ENCODE measurements around the gene UBE2QL1.

UBE2QL1 gene

GRCh38 chr5:6417657-6418056 is 31.0 kb upstream of the UBE2QL1 start:
- no peak for DNase-seq
- no peak for TF ChIP-seq POLR2A (IDR thresholded peaks at IDR 0.05; ENCODE audit: low read length)
- no peak for TF ChIP-seq GATA1 (IDR thresholded peaks at IDR 0.05; ENCODE audit: low read depth, low read length)

GRCh38 chr5:6418679-6419276 is 29.9 kb upstream of the UBE2QL1 start:
- no peak for DNase-seq
- TF ChIP-seq GATA1 (IDR thresholded peaks at IDR 0.05; ENCODE audit: low read depth, low read length) (no peak), POLR2A (IDR thresholded peaks at IDR 0.05; ENCODE audit: low read length) (no peak)

GRCh38 chr5:6419340-6419852 is 29.3 kb upstream of the UBE2QL1 start:
- no peak for DNase-seq

GRCh38 chr5:6423327-6424109 is 25.1 kb upstream of the UBE2QL1 start:
- TF ChIP-seq POLR2A (IDR thresholded peaks at IDR 0.05; ENCODE audit: low read length) (no peak), GATA1 (IDR thresholded peaks at IDR 0.05; ENCODE audit: low read depth, low read length) (no peak)
- DNase-seq = no peak

More at GRCh38 chr5:6419340-6419852, 29.3 kb upstream of the UBE2QL1 start:
- TF ChIP-seq GATA1 (IDR thresholded peaks at IDR 0.05; ENCODE audit: low read depth, low read length) (no peak), POLR2A (IDR thresholded peaks at IDR 0.05; ENCODE audit: low read length) (no peak)

- TF ChIP-seq GATA1 (IDR thresholded peaks at IDR 0.05; ENCODE audit: low read depth, low read length) (no peak), POLR2A (IDR thresholded peaks at IDR 0.05; ENCODE audit: low read length) (no peak)
- no peak for DNase-seq
Observed at GRCh38 chr5:6424110-6424659, 24.5 kb upstream of the UBE2QL1 start.

- TF ChIP-seq POLR2A (IDR thresholded peaks at IDR 0.05; ENCODE audit: low read length) = no peak
- TF ChIP-seq GATA1 (IDR thresholded peaks at IDR 0.05; ENCODE audit: low read depth, low read length) = no peak
Observed at GRCh38 chr5:6424700-6425099, 24.0 kb upstream of the UBE2QL1 start.

GRCh38 chr5:6427694-6428093 is 21.0 kb upstream of the UBE2QL1 start:
- no peak for DNase-seq
- TF ChIP-seq POLR2A (IDR thresholded peaks at IDR 0.05; ENCODE audit: low read length) (no peak), GATA1 (IDR thresholded peaks at IDR 0.05; ENCODE audit: low read depth, low read length) (no peak)

More at GRCh38 chr5:6424700-6425099, 24.0 kb upstream of the UBE2QL1 start:
- no peak for DNase-seq

GRCh38 chr5:6430418-6431028 is 18.1 kb upstream of the UBE2QL1 start:
- no peak for DNase-seq
- TF ChIP-seq GATA1 (IDR thresholded peaks at IDR 0.05; ENCODE audit: low read depth, low read length) (no peak), POLR2A (IDR thresholded peaks at IDR 0.05; ENCODE audit: low read length) (no peak)

GRCh38 chr5:6431214-6432195 is 17.2 kb upstream of the UBE2QL1 start:
- TF ChIP-seq POLR2A (IDR thresholded peaks at IDR 0.05; ENCODE audit: low read length) = no peak
- no peak for TF ChIP-seq GATA1 (IDR thresholded peaks at IDR 0.05; ENCODE audit: low read depth, low read length)
- DNase-seq = no peak

- TF ChIP-seq POLR2A (IDR thresholded peaks at IDR 0.05; ENCODE audit: low read length) = no peak
- TF ChIP-seq GATA1 (IDR thresholded peaks at IDR 0.05; ENCODE audit: low read depth, low read length) = no peak
- DNase-seq = no peak
Observed at GRCh38 chr5:6432206-6432605, 16.5 kb upstream of the UBE2QL1 start.

- DNase-seq = no peak
- TF ChIP-seq GATA1 (IDR thresholded peaks at IDR 0.05; ENCODE audit: low read depth, low read length) = no peak
- no peak for TF ChIP-seq POLR2A (IDR thresholded peaks at IDR 0.05; ENCODE audit: low read length)
Observed at GRCh38 chr5:6434731-6435130, 13.9 kb upstream of the UBE2QL1 start.

- TF ChIP-seq GATA1 (IDR thresholded peaks at IDR 0.05; ENCODE audit: low read depth, low read length) = no peak
- TF ChIP-seq POLR2A (IDR thresholded peaks at IDR 0.05; ENCODE audit: low read length) = no peak
- DNase-seq = peak; percentile 22 to 46
Observed at GRCh38 chr5:6435356-6435755, 13.3 kb upstream of the UBE2QL1 start.
